Activated naive CD4-positive, alpha-beta T cell treated with anti-CD3 and anti-CD28 coated beads, Interleukin-2, amount 50 U/mL, for 72 hours (primary cell): ENCODE data around the gene SMYD3. TPM values are rescaled to one million over a fixed set of nuclear protein-coding genes. Genes with fewer than 3 reads are reported as not detected.
"Not testable (repeated sequence)": the region's sequence is repeated elsewhere in the genome, so short reads cannot be mapped to it uniquely, and the experiment has no call there.

Source experiments
- ATAC-seq, 2 donors: fragments of 150-1000 bp; cut with Tn5 transposase; 2 replicates each; pipeline ENCODE4 v1.10.0; 2021; ENCODE audit warnings: mild to moderate bottlenecking in 2 of 2, moderate library complexity in 2 of 2
- DNase-seq, 2 donors: peaks; one replicate each; pipeline ENCODE4 v3.0.0; 2021 to 2022; ENCODE audit warnings: low spot score in 2 of 2
- H3K27ac Mint-ChIP-seq, 2 donors: one replicate each; pipeline ENCODE4 v1.8.0; 2022; ENCODE audit warnings: mild to moderate bottlenecking in 2 of 2, mixed read lengths in 2 of 2
- H3K36me3 Mint-ChIP-seq, 2 donors: one replicate each; pipeline ENCODE4 v1.8.0; 2022; ENCODE audit warnings: mixed read lengths in 2 of 2
- H3K9me3 Mint-ChIP-seq, 2 donors: one replicate each; pipeline ENCODE4 v1.8.0; 2022; ENCODE audit warnings: mixed read lengths in 2 of 2
- total RNA-seq, 2 donors: library from RNA; stranded (reverse); gene quantifications; one replicate each; pipeline ENCODE4 v1.2.3, GENCODE V29; 2022

The SMYD3 gene
- total RNA-seq, 2 donors from 2014 or later = 18.5 to 30.1 TPM

GRCh38 chr1:246078126-246078887 is 428.8 kb downstream of the SMYD3 start:
- no peak overlapping the region for H3K27ac Mint-ChIP-seq
- ATAC-seq = no peak
- peaks cover 6 to 7% of the 10 kb centered on the region in 2 donors for H3K36me3 Mint-ChIP-seq
- no peak for DNase-seq
- peaks cover 2 to 13% of the 10 kb centered on the region in 2 donors for H3K9me3 Mint-ChIP-seq

- no peak overlapping the region for H3K27ac Mint-ChIP-seq
- H3K9me3 Mint-ChIP-seq = peaks cover 0 to 10% of the 10 kb centered on the region in 2 donors
- peaks cover 3 to 4% of the 10 kb centered on the region in 2 donors for H3K36me3 Mint-ChIP-seq
- no peak for DNase-seq
- no peak for ATAC-seq
These were observed 429.6 kb downstream of the SMYD3 start for GRCh38 chr1:246077476-246077875.

- H3K27ac Mint-ChIP-seq = no peak overlapping the region
- ATAC-seq = no peak
- H3K36me3 Mint-ChIP-seq = peaks cover 0 to 4% of the 10 kb centered on the region in 2 donors
- no peak for DNase-seq
- H3K9me3 Mint-ChIP-seq = peaks cover 0 to 7% of the 10 kb centered on the region in 2 donors
These were observed 432.7 kb downstream of the SMYD3 start for GRCh38 chr1:246074421-246074820.

DNA sequence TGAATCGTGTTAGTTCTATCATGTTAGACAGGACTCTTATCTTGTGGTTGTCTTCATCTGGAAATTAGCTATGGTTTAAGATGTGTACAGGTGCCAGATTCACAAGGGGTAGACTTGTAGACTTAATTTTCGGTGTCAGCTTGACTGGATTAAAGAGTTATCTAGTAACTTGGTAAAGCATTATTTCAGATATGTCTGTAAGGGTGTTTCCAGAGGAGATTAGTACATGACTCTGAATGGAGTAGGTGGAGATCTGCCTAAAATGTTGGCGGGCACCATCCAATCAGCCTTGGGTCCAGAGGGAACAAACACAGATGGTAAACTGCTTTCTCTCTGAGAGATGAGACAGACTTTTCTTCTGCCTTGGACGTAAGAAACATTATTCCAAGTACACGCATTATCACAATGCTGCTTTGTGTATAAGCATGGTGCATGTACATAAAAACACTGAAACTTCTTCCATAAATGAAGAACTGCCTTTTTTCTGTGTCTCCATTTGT is 434.6 kb downstream of the SMYD3 start:
- ATAC-seq (no peak), DNase-seq (no peak)
- Mint-ChIP-seq H3K36me3 (peaks cover 0 to 4% of the 10 kb centered on the region in 2 donors), H3K27ac (peak overlapping the region; percentile 9 to 38), H3K9me3 (peaks cover 0 to 7% of the 10 kb centered on the region in 2 donors)

DNA sequence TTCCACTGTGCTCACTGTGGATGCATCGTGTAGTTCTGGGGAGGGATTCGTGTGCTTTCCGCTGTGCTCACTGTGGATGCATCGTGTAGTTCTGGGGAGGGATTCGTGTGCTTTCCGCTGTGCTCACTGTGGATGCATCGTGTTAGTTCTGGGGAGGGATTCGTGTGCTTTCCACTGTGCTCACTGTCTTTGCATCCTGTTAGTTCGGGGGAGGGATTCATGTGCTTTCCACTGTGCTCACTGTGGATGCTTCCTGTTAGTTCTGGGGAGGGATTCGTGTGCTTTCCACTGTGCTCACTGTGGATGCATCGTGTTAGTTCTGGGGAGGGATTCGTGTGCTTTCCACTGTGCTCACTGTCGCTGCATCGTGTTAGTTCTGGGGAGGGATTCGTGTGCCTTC is 435.1 kb downstream of the SMYD3 start:
- not testable (repeated sequence) for DNase-seq, H3K9me3 Mint-ChIP-seq, ATAC-seq, H3K36me3 Mint-ChIP-seq
- H3K27ac Mint-ChIP-seq = peak overlapping the region; percentile 9 to 38

- H3K9me3 Mint-ChIP-seq, H3K27ac Mint-ChIP-seq, DNase-seq, ATAC-seq, H3K36me3 Mint-ChIP-seq: not testable (repeated sequence)
These were observed 435.5 kb downstream of the SMYD3 start for GRCh38 chr1:246071561-246071960.

DNA sequence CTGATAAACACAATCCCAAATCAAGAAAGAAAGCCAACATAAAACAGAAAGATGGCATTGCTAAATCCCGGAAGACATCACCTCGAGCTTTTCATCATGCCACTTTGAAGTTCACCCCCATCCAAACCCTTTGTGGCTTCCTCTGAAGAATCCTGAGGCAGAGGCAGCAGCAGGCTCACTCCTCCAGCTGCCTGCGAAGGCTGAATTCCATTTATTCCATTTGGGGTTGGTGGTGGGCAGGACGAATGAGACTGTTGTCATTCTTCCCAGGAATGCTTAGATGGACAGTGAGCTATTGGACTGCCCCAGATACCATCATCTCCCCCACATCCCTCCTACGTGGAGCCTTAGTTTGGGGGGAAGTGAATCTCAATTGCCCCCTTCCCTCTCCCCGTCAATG is 437.5 kb downstream of the SMYD3 start:
- Mint-ChIP-seq H3K27ac (peak overlapping the region in 1 of 2 donors; percentile 39), H3K9me3 (no peaks in the 10 kb centered on the region), H3K36me3 (no peaks in the 10 kb centered on the region)
- ATAC-seq = no peak
- no peak for DNase-seq

DNA sequence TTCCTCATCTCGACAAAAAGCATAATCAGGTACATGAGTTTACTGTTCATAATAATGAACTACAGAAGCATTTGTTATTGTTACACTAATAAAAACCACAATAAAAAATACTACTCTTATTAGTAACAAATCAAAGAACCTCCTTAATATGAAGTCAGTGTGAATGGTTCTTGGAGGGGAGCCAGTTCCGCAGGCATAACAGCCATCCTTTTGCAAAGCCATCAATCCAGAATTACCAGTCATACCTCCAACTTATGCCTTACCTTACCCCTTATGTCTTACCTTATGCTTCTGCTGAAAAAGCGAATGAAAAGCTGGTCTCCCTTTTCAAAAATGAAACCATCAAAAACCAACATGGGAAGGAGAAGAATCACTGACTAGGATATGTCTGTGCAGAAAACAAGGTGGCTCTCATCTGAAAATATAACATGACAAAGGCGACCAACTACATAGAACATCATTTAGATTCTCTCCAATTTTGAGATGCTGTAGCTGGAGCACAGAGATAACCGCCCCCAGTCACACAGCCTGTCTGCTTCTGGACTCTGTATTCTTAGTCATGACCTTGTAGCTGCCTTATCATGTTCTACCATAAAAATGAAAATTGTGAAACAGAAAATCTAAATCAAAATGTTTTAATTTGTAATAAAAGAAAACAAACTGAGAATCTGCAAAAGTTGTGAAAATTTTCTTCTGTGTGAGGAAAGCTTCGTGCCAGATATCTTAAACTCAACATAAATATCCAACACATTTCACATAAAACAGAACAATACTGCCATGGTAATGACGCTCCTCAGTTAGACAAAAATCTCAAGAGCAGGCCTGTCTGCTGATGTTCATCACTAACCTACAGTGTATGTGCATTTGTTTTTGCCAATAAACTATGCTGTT is 438.2 kb downstream of the SMYD3 start:
- Mint-ChIP-seq H3K36me3 (no peaks in the 10 kb centered on the region), H3K27ac (peak overlapping the region in 1 of 2 donors; percentile 39), H3K9me3 (no peaks in the 10 kb centered on the region)
- ATAC-seq (no peak), DNase-seq (no peak)

GRCh38 chr1:246068217-246068512 is 438.9 kb downstream of the SMYD3 start:
- no peaks in the 10 kb centered on the region for H3K36me3 Mint-ChIP-seq
- DNase-seq = no peak
- no peak overlapping the region for H3K27ac Mint-ChIP-seq
- no peak for ATAC-seq
- H3K9me3 Mint-ChIP-seq = no peaks in the 10 kb centered on the region

DNA sequence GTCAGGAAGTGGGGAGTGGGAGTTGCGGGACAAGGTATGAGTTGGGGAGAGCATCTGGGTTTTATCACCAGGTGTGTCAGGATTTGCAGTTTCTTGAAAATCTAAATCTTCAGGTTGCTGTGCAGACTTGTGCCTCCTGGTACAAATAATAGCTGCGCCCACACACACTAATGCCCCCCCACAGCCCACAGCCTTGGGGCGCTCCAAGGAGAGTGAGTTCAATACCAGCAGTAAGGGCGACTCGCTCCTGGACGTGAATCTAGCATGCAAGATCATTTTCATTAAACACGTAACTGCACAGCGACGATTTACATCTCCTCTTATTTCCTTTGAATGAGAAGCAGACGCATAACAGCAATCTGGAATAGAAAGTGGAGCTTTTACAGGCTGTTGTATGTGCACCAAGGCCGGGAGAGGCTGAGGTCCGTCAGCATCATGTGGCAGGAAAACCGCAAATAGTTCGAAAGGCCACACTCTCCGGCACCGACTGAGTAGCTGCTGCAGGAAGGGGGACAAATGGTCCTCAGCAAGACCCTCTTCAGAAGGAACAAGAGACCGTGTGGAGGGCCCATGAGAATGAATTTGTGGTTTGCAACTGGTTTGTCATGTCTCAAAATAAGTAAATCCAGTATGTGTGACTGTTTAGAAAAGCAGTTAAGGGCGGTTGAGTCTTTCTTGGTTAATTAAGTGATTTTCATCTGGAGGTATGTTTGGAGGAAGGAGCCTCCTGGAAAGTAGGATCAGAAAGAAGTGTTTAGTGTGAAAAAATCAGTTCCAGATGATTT is 439.5 kb downstream of the SMYD3 start:
- Mint-ChIP-seq H3K36me3 (no peaks in the 10 kb centered on the region), H3K27ac (no peak overlapping the region)
- no peak for DNase-seq

GRCh38 chr1:246066573-246066972 is 440.5 kb downstream of the SMYD3 start:
- no peak for ATAC-seq
- no peak overlapping the region for H3K27ac Mint-ChIP-seq
- no peak for DNase-seq
- H3K9me3 Mint-ChIP-seq = no peaks in the 10 kb centered on the region
- no peaks in the 10 kb centered on the region for H3K36me3 Mint-ChIP-seq

More for the DNA sequence above, 439.5 kb downstream of the SMYD3 start:
- H3K9me3 Mint-ChIP-seq = no peaks in the 10 kb centered on the region
- no peak for ATAC-seq

DNA sequence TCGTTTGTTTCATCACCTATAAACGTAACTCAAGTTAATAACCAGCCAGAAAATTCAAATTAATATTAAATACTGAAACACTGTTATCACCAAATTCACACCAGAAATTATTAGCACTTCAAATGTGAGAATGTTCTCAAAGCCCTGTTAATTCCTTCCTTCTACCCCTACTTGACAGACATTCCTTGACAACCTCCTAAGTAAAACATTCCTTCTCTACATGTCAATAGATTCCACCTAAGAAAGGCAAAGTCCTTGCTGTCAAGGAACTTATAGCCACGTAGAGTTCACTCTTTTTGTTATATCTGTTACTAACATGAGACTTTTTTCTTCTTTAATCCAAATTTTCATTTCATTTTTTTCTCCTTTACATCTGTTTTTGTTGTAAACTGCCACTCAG is 441.5 kb downstream of the SMYD3 start:
- H3K36me3 Mint-ChIP-seq = no peaks in the 10 kb centered on the region
- H3K9me3 Mint-ChIP-seq = no peaks in the 10 kb centered on the region
- no peak overlapping the region for H3K27ac Mint-ChIP-seq
- ATAC-seq (no peak), DNase-seq (no peak)

GRCh38 chr1:246064891-246065290 is 442.2 kb downstream of the SMYD3 start:
- DNase-seq (no peak), ATAC-seq (no peak)
- H3K36me3 Mint-ChIP-seq = no peaks in the 10 kb centered on the region
- H3K9me3 Mint-ChIP-seq = no peaks in the 10 kb centered on the region
- H3K27ac Mint-ChIP-seq = no peak overlapping the region

DNA sequence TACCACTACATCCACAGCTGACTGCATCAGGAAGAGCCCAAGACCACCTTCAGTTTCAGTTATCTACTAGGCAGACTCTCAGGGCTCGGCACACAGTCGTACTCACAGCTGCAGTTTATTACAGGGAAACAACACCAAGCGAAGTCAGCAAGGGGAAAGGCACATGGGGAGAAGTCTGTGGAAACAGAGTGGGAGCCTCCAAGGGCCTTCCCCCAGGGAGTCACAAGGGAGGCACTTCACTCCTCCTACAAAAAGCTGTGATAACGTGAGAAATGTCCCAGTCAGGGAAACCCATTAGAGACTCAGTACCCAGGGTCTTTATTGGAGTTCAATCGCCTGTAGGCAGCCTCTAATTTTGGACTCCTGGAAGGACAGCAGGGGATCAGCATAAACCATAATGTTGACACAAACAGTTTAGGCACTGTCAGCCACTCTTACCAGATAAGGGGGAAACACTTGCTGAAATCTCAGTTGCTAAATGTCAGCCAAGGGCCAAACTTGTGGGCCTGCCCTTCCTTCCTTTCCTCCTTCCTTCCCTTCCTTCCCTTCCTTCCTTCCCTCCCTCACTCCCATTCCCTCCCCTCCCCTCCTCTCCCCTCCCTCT is 444.0 kb downstream of the SMYD3 start:
- ATAC-seq (no peak), DNase-seq (no peak)
- Mint-ChIP-seq H3K27ac (no peak overlapping the region), H3K36me3 (no peaks in the 10 kb centered on the region), H3K9me3 (no peaks in the 10 kb centered on the region)

GRCh38 chr1:246058466-246058865 is 448.6 kb downstream of the SMYD3 start:
- DNase-seq (no peak), ATAC-seq (no peak)
- no peaks in the 10 kb centered on the region for H3K36me3 Mint-ChIP-seq
- no peak overlapping the region for H3K27ac Mint-ChIP-seq
- peaks cover 0 to 7% of the 10 kb centered on the region in 2 donors for H3K9me3 Mint-ChIP-seq

DNA sequence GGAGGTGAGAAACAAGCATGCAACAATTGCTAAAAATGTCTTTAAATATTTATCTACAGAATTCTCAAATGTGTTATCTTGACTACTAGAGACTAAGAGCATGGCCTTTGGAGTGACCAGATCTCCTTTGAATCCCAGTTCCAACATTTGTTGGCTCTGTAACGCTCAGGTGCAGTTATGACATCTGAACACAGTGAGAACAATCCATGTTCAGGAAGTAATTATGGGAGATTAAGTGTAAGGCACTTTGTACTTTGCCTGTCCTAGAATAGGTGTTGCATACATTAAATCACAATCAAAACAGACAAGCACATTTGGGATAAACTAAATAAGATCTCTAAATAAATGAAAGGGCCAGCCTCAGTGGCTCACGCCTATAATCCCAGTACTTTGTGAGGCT is 454.5 kb downstream of the SMYD3 start:
- H3K27ac Mint-ChIP-seq = no peak overlapping the region
- H3K9me3 Mint-ChIP-seq = peaks cover 0 to 7% of the 10 kb centered on the region in 2 donors
- H3K36me3 Mint-ChIP-seq = peaks cover 0 to 6% of the 10 kb centered on the region in 2 donors
- ATAC-seq (no peak), DNase-seq (no peak)
